NCI-H2196 treated with DMSO at 0.1 percent for 48 hours (cell line): Measurements from ENCODE around the gene MCTS1.
A peak's percentile ranks its signal among the peaks of the same experiment; 100 is the strongest.
"Not testable (repeated sequence)": the region's sequence is repeated elsewhere in the genome, so short reads cannot be mapped to it uniquely, and the experiment has no call there.

ENCODE experiments used
- DNase-seq: peaks from one replicate; lab custom pipeline; 2025; ENCODE audit not compliant: unreplicated experiment; lab: John Stamatoyannopoulos, UW

The MCTS1 gene, protein sequence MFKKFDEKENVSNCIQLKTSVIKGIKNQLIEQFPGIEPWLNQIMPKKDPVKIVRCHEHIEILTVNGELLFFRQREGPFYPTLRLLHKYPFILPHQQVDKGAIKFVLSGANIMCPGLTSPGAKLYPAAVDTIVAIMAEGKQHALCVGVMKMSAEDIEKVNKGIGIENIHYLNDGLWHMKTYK

DNA sequence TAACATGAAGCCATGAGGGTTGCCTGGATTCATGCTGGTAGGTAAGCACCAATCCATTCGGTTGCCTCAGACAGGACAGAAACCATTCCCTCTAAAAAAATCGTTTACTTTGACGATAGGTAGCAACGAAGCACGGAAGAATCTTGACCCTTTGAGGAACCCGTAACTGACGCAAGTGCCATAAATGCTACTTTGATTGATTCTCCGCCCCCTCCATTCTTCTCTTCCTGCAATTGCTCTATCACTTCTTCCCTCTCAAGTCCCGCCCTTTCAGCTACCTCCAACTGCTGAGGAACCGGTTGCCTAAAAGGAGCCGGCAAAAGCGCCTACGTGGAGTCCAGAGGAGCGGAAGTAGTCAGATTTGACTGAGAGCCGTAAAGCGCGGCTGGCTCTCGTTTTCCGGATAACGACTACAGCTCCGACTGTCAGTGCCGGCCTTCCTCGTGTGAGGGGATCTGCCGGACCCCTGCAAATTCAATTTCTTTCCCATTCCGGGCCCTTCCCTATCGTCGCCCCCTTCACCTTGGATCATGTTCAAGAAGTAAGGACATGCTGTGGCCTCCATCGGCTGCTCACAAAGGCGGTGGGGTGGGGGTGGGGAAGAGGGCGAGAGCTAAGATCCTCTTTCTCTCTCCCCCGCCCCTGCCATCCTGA, at the start of gene MCTS1:
Gene MCTS1 (plus strand): TSS at position 395 of the 654 bp plus-strand sequence. CDS start 136 bp downstream, at position 531.
- DNase-seq = peak; percentile 90

DNA sequence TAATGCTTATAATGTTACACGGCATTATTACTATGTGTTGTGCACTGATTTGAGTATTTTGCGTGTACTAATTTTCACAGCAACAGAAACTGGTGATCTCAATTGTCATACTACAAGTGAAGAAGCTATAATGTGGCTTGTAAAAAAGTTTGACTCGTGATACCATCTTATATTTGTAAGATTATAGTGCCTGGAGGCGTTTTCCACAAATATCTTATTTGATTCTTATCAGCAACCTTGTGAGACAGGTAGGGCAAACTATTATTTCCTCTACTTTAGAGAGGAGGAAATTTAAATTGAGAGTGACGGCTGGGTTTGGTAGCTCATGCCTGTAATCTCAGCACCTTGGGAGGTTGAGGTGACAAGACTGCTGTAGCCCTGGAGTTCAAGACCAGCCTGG, 47.6 kb upstream of the MCTS1 start:
- no peak for DNase-seq

DNA sequence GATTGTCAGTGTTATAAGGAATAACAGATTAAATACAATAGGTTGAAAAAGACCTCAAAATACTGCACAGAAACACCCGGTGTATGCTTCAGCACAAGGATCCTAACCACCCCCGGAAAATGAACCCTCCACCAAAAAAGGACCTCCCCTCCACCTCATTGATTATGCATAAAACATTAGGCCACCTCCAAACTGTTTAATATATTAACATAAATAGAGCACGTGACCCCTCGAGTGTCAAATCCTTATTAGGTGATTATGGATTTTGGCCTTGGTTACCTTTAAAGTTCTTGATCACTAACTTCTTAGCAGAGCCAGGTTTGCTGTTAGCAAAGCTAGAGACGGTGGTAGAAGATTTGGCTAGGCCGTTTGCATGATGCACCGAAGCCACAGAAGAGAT, 44.1 kb upstream of the MCTS1 start:
- no peak for DNase-seq

DNA sequence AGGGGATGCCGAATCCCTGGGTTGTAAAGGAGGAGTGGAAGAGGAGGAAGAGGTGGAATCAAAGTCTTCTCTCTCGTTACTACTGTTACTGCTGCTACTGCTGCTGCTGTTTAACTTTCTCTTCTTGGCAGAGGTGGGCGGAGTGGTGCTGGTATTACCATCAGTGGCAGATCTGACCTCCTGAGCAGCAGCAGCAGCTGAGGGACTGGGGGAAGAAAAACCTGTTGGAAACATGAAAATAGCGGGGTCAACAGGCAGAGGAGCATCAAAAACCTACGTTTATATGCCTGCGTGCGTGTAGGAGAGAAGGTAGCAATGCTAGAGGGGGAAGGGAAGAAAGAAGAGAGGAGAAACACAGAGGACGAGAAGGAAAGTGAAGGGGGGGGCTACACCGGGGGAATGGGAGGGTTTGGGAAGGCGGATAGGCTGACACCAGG, 43.5 kb upstream of the MCTS1 start:
- DNase-seq = peak; percentile 24

- peak; percentile 68 for DNase-seq
These were observed 42.9 kb upstream of the MCTS1 start, which contains the start of gene CUL4B for GRCh38 chrX:120560842-120561633. Gene CUL4B, minus strand, starts transcription at chrX:120560962. Its CDS starts 324 bp downstream, at chrX:120560638.

GRCh38 chrX:120561634-120562568, 42.0 kb upstream of the MCTS1 start:
- no peak for DNase-seq

DNA sequence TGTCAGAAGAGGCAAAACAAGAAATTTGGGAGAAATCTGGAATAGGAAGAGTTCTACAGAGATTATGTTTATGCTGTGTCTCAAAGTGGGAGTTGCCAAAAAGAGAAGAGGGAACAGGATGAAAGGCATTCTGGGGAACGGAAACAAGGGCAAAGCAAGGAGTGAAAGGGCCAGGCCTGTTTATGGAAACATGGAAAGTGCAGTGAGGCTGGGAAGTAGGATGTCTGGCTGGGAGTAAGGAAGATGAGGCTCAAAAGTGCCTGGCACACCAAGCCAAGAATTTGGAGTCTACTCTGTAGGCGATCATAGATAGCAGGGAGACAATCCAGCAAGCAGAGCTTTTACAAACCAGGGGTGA, 41.4 kb upstream of the MCTS1 start:
- no peak for DNase-seq

- no peak for DNase-seq
These were observed 39.0 kb upstream of the MCTS1 start for GRCh38 chrX:120564925-120565324.

- DNase-seq = no peak
These were observed 37.1 kb upstream of the MCTS1 start for GRCh38 chrX:120566817-120567216.

DNA sequence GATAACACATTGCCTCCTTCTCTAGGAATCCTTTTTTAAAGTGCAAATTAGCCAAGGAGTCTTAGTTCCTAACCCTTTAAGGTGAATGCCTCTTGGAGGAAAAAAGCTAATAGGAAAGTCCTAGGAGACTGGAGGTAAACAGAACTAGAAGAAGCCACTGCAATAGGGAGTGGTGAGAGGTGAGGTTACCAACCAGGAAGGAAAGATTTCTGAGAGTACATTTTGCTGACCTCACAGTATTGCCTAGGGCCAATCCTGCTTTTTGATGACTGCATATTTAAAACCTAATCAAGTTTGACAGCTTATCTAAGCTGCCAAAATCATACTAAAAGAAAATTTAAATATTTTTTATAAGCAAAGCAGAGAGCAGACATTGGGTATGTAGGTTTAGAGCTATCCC, 35.9 kb upstream of the MCTS1 start:
- DNase-seq = no peak

DNA sequence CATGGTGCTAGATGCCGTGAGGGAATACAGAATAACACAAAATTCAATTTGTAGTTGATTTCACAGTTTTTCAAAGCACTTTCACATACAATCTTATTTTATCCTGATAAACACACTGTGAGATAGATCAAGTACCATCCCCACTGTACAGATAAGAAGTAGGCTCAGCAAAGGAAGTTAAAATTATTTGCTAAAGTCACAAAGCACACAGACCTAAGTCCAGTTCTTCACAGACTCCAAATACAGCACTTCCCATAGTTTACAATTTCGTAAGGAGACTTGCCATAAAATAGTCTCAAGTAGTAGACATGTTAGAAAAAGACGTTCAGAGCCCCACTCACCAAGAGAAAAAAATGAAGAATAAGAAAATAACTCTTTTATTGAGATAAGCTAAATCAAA, 35.3 kb upstream of the MCTS1 start:
- DNase-seq = no peak

GRCh38 chrX:120570011-120570600, 33.8 kb upstream of the MCTS1 start:
- no peak for DNase-seq

- DNase-seq = not testable (repeated sequence)
These were observed 30.1 kb upstream of the MCTS1 start for GRCh38 chrX:120573806-120574205.

GRCh38 chrX:120575379-120576114, 28.4 kb upstream of the MCTS1 start:
- DNase-seq = no peak

- DNase-seq = no peak
These were observed 18.2 kb upstream of the MCTS1 start for GRCh38 chrX:120585702-120586101.

GRCh38 chrX:120604361-120604782, 471 bp downstream of the MCTS1 start:
- no peak for DNase-seq

DNA sequence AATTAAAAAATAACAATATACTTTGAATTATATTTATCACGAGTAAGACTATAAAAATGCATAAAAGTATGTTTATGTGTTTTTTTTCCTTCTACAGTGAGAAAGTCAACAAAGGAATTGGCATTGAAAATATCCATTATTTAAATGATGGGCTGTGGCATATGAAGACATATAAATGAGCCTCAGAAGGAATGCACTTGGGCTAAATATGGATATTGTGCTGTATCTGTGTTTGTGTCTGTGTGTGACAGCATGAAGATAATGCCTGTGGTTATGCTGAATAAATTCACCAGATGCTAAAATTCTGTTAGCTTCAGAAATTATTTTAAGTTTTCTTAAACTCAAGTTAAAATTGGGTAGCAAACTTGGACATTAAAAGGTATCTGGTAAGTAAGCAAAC, 8.2 kb downstream of the MCTS1 start:
- DNase-seq = no peak

GRCh38 chrX:120614816-120615215, 10.9 kb downstream of the MCTS1 start:
- no peak for DNase-seq

DNA sequence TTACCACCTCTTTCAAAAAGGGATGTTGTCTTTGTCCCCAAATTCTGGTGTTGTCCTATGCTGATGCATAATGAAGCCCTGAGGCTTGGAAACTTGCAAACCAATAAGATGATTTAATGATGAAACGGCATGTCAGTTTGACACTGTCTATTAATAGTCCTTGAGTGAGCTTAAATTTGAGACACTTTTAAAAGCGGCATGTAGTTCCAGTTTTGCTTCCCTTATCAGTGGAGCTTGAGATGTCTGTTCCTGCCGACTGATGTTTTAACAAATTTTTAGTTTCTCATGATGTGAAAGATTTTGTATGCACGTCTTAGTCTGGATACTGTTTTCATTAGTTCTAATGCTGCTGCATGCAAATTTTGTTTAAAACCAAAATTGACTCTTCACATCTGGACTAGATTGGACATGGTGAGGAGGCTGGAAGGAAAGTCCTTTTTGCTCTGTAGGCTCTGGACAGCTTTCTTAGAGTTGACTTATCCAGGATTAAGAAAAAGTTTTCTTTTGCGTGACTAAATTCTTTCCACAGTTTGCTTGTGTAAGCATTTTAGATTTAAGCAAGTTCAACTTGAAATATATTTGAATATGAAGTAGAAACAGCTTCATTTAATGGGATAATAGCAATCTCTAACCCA, 14.2 kb downstream of the MCTS1 start:
- no peak for DNase-seq
